HepG2 (cell line): ENCODE results near the gene DDX28. TPM values are rescaled to one million over a fixed set of nuclear protein-coding genes. Genes with fewer than 3 reads are reported as not detected.

Source experiments
- FOXA3 ChIP-seq: IDR thresholded peaks from 2 replicates; pipeline ENCODE4 v1.6.1; 2016; ENCODE audit warnings: missing genetic modification reagents, missing compliant biosample characterization
- HMGXB4 ChIP-seq, 2 experiments: sonication (generic) in 1 of 2; formaldehyde crosslinking in 1 of 2; IDR thresholded peaks; 2 replicates each; pipeline versions ENCODE4 v1.4.0 to v1.6.1; 2018 to 2020; ENCODE audit warnings: missing genetic modification reagents in 2 of 2, borderline replicate concordance in 1 of 2, low read depth in 1 of 2, mild to moderate bottlenecking in 1 of 2, missing biosample characterization in 1 of 2
- MED13 ChIP-seq: sonication (generic); formaldehyde crosslinking; IDR thresholded peaks from 2 replicates; pipeline ENCODE4 v1.5.0; 2020; ENCODE audit warnings: missing genetic modification reagents
- MIER2 ChIP-seq: IDR thresholded peaks from 2 replicates; pipeline ENCODE4 v1.6.1; 2016; ENCODE audit warnings: missing biosample characterization, missing genetic modification reagents
- RORA ChIP-seq: sonication (generic); formaldehyde crosslinking; IDR thresholded peaks from 2 replicates; pipeline ENCODE4 v1.5.0; 2020; ENCODE audit warnings: mild to moderate bottlenecking, missing genetic modification reagents, moderate library complexity
- YEATS2 ChIP-seq: sonication (generic); formaldehyde crosslinking; IDR thresholded peaks from 2 replicates; pipeline ENCODE4 v1.4.0; 2020; ENCODE audit warnings: missing genetic modification reagents, borderline replicate concordance
- ZBTB38 ChIP-seq: sonication (generic); formaldehyde crosslinking; IDR thresholded peaks from 2 replicates; pipeline ENCODE4 v1.5.1; 2020; ENCODE audit warnings: mild to moderate bottlenecking, missing genetic modification reagents
- ZBTB42 ChIP-seq: sonication (generic); formaldehyde crosslinking; IDR thresholded peaks from 2 replicates; pipeline ENCODE4 v1.5.0; 2020; ENCODE audit warnings: mild to moderate bottlenecking, missing genetic modification reagents
- ZBTB8A ChIP-seq: sonication (generic); formaldehyde crosslinking; IDR thresholded peaks from 2 replicates; pipeline ENCODE4 v1.4.0; 2020; ENCODE audit warnings: mild to moderate bottlenecking, low read depth, missing genetic modification reagents, borderline replicate concordance
- ZEB1 ChIP-seq: IDR thresholded peaks from 2 replicates; pipeline ENCODE4 v1.6.1; 2012; ENCODE audit warnings: mild to moderate bottlenecking, low read depth, inconsistent platforms; ENCODE audit not compliant: insufficient replicate concordance
- ZNF205 ChIP-seq: IDR thresholded peaks from 2 replicates; pipeline ENCODE4 v1.6.1; 2018; ENCODE audit warnings: missing biosample characterization, missing genetic modification reagents
- ZNF740 ChIP-seq: sonication (generic); formaldehyde crosslinking; IDR thresholded peaks from 2 replicates; pipeline ENCODE4 v1.4.0; 2020; ENCODE audit warnings: missing genetic modification reagents
- polyA plus RNA-seq, 8 experiments: library from polyadenylated mRNA; depleted of rRNA in 3 of 8; stranded (reverse) in 7 of 8; unstranded in 1 of 8; fragments of >200 nt; fragmentation: Illumina TruSeq in 4 of 8; extraction: Trizol in 4 of 8; gene quantifications; 2 replicates each; pipeline versions ENCODE4 v1.2.1 to v1.2.3, GENCODE V29; 2011 to 2016; ENCODE audit warnings: low read depth in 4 of 8, missing spikeins in 1 of 8, mixed read lengths in 1 of 8; ENCODE audit not compliant: insufficient read depth in 1 of 8
- total RNA-seq, 5 experiments: library from RNA; depleted of rRNA; stranded (reverse); fragments of >200 nt; fragmentation: Illumina TruSeq; extraction: Trizol; gene quantifications; 2 replicates each; pipeline ENCODE4 v1.2.3, GENCODE V29; 2016; ENCODE audit warnings: low read depth in 1 of 5
- TF ChIP-seq, protein P1 (sequence below): sonication (generic); formaldehyde crosslinking; IDR thresholded peaks from 2 replicates; pipeline ENCODE4 v1.5.0; 2020; ENCODE audit warnings: mild to moderate bottlenecking, missing genetic modification reagents, borderline replicate concordance
- TF ChIP-seq, protein P2 (sequence below): sonication (generic); formaldehyde crosslinking; IDR thresholded peaks from 2 replicates; pipeline ENCODE4 v1.4.0; 2020; ENCODE audit warnings: missing genetic modification reagents
- TF ChIP-seq, protein P3 (sequence below): IDR thresholded peaks from 2 replicates; pipeline ENCODE4 v1.4.0; 2020; ENCODE audit warnings: mild to moderate bottlenecking, missing genetic modification reagents

The DDX28 gene
- total and polyA plus RNA-seq, 2 of the 13 experiments (the other 11 are each of a cell fraction or from before 2014, with no cell fraction given): 14.1 to 16.4 TPM

GRCh38 chr16:68040506-68041288 is 17.7 kb upstream of the DDX28 start (continued):
- peak; percentile 17 for TF ChIP-seq ZEB1
- peak; percentile 47; the same call in 1 of the 2 replicates for TF ChIP-seq FOXA3 (CRISPR knock-in tag)
- TF ChIP-seq ZBTB38 (CRISPR knock-in tag): no peak
- TF ChIP-seq ZBTB42 (CRISPR knock-in tag): no peak
- no peak; the same call in 1 of the 2 replicates for TF ChIP-seq MIER2 (CRISPR knock-in tag)
- TF ChIP-seq, protein P1, sequence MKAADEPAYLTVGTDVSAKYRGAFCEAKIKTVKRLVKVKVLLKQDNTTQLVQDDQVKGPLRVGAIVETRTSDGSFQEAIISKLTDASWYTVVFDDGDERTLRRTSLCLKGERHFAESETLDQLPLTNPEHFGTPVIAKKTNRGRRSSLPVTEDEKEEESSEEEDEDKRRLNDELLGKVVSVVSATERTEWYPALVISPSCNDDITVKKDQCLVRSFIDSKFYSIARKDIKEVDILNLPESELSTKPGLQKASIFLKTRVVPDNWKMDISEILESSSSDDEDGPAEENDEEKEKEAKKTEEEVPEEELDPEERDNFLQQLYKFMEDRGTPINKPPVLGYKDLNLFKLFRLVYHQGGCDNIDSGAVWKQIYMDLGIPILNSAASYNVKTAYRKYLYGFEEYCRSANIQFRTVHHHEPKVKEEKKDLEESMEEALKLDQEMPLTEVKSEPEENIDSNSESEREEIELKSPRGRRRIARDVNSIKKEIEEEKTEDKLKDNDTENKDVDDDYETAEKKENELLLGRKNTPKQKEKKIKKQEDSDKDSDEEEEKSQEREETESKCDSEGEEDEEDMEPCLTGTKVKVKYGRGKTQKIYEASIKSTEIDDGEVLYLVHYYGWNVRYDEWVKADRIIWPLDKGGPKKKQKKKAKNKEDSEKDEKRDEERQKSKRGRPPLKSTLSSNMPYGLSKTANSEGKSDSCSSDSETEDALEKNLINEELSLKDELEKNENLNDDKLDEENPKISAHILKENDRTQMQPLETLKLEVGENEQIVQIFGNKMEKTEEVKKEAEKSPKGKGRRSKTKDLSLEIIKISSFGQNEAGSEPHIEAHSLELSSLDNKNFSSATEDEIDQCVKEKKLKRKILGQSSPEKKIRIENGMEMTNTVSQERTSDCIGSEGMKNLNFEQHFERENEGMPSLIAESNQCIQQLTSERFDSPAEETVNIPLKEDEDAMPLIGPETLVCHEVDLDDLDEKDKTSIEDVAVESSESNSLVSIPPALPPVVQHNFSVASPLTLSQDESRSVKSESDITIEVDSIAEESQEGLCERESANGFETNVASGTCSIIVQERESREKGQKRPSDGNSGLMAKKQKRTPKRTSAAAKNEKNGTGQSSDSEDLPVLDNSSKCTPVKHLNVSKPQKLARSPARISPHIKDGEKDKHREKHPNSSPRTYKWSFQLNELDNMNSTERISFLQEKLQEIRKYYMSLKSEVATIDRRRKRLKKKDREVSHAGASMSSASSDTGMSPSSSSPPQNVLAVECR (CRISPR knock-in tag): peak; percentile 42; the same call in 1 of the 2 replicates
- 0 out of 2 replicates have a peak, but pooled peaks have one; percentile 26 for TF ChIP-seq ZNF205
- TF ChIP-seq ZNF740 (CRISPR knock-in tag): peak; percentile 81; the same call in 1 of the 2 replicates
- peak; percentile 84 to 85 for TF ChIP-seq HMGXB4 (CRISPR knock-in tag; IDR thresholded peaks at IDR 0.05; ENCODE audit: borderline replicate concordance in 1 of 2, low read depth in 1 of 2)
- no peak for TF ChIP-seq MED13 (CRISPR knock-in tag)
- no peak for TF ChIP-seq RORA (CRISPR knock-in tag)
- peak; percentile 49; the same call in 1 of the 2 replicates for TF ChIP-seq ZBTB8A
- no peak for TF ChIP-seq YEATS2 (CRISPR knock-in tag)
- TF ChIP-seq, protein P2, sequence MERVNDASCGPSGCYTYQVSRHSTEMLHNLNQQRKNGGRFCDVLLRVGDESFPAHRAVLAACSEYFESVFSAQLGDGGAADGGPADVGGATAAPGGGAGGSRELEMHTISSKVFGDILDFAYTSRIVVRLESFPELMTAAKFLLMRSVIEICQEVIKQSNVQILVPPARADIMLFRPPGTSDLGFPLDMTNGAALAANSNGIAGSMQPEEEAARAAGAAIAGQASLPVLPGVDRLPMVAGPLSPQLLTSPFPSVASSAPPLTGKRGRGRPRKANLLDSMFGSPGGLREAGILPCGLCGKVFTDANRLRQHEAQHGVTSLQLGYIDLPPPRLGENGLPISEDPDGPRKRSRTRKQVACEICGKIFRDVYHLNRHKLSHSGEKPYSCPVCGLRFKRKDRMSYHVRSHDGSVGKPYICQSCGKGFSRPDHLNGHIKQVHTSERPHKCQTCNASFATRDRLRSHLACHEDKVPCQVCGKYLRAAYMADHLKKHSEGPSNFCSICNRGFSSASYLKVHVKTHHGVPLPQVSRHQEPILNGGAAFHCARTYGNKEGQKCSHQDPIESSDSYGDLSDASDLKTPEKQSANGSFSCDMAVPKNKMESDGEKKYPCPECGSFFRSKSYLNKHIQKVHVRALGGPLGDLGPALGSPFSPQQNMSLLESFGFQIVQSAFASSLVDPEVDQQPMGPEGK (CRISPR knock-in tag): peak; percentile 94
- TF ChIP-seq, protein P3, sequence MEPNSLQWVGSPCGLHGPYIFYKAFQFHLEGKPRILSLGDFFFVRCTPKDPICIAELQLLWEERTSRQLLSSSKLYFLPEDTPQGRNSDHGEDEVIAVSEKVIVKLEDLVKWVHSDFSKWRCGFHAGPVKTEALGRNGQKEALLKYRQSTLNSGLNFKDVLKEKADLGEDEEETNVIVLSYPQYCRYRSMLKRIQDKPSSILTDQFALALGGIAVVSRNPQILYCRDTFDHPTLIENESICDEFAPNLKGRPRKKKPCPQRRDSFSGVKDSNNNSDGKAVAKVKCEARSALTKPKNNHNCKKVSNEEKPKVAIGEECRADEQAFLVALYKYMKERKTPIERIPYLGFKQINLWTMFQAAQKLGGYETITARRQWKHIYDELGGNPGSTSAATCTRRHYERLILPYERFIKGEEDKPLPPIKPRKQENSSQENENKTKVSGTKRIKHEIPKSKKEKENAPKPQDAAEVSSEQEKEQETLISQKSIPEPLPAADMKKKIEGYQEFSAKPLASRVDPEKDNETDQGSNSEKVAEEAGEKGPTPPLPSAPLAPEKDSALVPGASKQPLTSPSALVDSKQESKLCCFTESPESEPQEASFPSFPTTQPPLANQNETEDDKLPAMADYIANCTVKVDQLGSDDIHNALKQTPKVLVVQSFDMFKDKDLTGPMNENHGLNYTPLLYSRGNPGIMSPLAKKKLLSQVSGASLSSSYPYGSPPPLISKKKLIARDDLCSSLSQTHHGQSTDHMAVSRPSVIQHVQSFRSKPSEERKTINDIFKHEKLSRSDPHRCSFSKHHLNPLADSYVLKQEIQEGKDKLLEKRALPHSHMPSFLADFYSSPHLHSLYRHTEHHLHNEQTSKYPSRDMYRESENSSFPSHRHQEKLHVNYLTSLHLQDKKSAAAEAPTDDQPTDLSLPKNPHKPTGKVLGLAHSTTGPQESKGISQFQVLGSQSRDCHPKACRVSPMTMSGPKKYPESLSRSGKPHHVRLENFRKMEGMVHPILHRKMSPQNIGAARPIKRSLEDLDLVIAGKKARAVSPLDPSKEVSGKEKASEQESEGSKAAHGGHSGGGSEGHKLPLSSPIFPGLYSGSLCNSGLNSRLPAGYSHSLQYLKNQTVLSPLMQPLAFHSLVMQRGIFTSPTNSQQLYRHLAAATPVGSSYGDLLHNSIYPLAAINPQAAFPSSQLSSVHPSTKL (CRISPR knock-in tag): peak; percentile 32; the same call in 1 of the 2 replicates
